Dendritic cell treated with granulocyte-macrophage colony-stimulating factor and Interleukin-4, amounts not matched to agents 40 ng/mL and 50 ng/mL, for 4 days (primary cell): ENCODE measurements around the gene IL1R1.
A peak's percentile ranks its signal among the peaks of the same experiment; 100 is the strongest.
"Not testable (repeated sequence)": the region's sequence is repeated elsewhere in the genome, so short reads cannot be mapped to it uniquely, and the experiment has no call there.

Experiments
- H3K27ac Mint-ChIP-seq: one replicate; pipeline ENCODE4 v1.8.0; 2022; ENCODE audit warnings: mild to moderate bottlenecking, mixed read lengths
- H3K27me3 Mint-ChIP-seq: one replicate; pipeline ENCODE4 v1.8.0; 2022; ENCODE audit warnings: mild to moderate bottlenecking, mixed read lengths
- H3K36me3 Mint-ChIP-seq: one replicate; pipeline ENCODE4 v1.8.0; 2022; ENCODE audit warnings: low read depth, mixed read lengths
- H3K4me1 Mint-ChIP-seq: one replicate; pipeline ENCODE4 v1.8.0; 2022; ENCODE audit warnings: low read depth, mixed read lengths
- H3K4me3 Mint-ChIP-seq: one replicate; pipeline ENCODE4 v1.8.0; 2022; ENCODE audit warnings: mild to moderate bottlenecking, moderate library complexity, mixed read lengths
- H3K9me3 Mint-ChIP-seq: one replicate; pipeline ENCODE4 v1.8.0; 2022; ENCODE audit warnings: mixed read lengths
- intact Hi-C: fragments of 100-400 bp; cut with micrococcal nuclease; formaldehyde crosslinking; loops from one replicate; pipeline ENCODE4 v1.15.0; 2022

IL1R1 gene

DNA sequence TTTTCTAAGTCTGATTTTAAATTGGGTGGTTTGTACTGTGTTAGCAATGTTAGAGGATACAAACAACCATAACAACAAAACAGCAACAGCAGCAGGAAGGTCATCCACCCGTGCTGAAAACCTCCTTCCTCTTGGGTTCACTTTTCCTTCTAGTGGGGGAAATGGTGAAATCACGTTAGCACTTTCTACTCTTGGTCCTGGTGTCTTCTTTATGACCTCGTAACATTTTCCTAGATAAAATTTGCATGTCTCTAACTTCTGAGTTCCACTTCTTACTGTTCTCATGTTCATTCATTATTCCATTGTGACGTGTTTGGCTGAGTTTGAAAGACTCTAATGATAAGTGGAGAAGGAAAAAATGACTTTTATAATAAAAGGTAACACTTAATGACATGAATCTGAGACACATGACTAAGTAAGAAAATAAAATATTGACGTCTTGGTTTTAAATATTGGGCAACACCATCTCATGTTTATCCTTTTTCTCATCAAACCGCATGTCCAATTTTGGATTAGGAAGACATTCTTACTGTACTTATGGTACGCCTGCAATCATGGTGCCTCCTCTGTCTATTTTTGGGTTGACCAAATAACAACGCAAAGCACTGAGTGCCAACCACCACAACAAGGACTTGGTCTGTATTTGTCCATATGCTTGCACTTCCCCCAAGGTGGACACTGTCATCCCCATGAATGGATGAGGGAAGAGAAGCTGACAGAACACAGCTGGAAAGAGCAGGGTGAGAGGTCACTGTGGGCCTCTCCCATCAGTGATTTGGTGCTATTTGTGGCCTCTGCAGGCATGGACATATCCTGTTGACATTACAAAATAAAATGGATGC lies 25.7 kb upstream of the IL1R1 start:
- intact Hi-C loops, result no loop called here
- H3K27me3 Mint-ChIP-seq, result no peaks in the 10 kb centered on the region
- H3K9me3 Mint-ChIP-seq, result peaks cover 10% of the 10 kb centered on the region
- H3K4me3 Mint-ChIP-seq, result no peak overlapping the region
- peaks cover 14% of the 10 kb centered on the region for H3K36me3 Mint-ChIP-seq
- peaks cover 50% of the 10 kb centered on the region for H3K4me1 Mint-ChIP-seq
- peak overlapping the region; percentile 61 for H3K27ac Mint-ChIP-seq

DNA sequence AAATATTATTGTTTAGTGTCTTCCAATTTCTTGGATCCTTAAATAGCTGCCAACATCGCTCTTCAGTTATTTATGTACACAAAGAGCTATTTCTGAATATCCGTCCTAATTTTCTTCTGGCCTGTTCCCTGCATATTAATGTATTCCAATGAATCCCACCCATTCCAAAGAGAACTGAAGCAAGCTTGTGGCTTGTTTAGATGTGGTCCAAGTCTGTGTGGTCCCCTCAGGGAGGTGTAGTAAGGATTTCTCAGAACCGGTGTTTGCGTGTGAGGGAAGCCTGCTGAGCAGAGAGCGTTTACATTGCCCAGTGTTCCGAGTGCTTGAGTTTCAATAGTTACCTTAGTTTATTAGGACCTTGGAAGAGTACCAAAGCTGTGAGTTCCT lies 25.1 kb upstream of the IL1R1 start:
- intact Hi-C loops, result no loop called here
- H3K27ac Mint-ChIP-seq, result no peak overlapping the region
- no peaks in the 10 kb centered on the region for H3K27me3 Mint-ChIP-seq
- peaks cover 44% of the 10 kb centered on the region for H3K4me1 Mint-ChIP-seq
- no peak overlapping the region for H3K4me3 Mint-ChIP-seq
- H3K36me3 Mint-ChIP-seq, result peaks cover 14% of the 10 kb centered on the region
- H3K9me3 Mint-ChIP-seq, result peaks cover 10% of the 10 kb centered on the region

DNA sequence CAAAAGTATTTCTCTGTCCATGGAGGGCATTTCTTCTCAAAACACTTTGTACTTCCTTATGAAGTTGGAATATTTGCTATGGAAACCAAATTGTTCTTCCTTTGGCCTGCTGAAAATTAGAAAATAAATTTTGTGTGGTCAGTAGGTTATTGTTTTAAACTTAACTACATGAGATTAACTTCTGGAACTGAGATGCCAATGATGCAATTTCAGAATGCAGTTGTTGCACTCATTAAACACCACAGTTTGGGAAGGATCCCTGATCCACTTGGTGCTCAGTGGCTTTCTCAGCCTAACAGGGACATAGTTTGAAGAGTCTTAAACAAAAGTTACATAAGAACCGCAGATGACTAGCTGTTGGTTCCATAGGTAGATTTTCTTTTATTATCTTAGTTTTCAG lies 23.3 kb upstream of the IL1R1 start:
- H3K4me1 Mint-ChIP-seq, result peaks cover 44% of the 10 kb centered on the region
- H3K36me3 Mint-ChIP-seq, result peaks cover 14% of the 10 kb centered on the region
- H3K27ac Mint-ChIP-seq, result no peak overlapping the region
- intact Hi-C loops, result no loop called here
- no peak overlapping the region for H3K4me3 Mint-ChIP-seq
- no peaks in the 10 kb centered on the region for H3K27me3 Mint-ChIP-seq
- H3K9me3 Mint-ChIP-seq, result peaks cover 10% of the 10 kb centered on the region

DNA sequence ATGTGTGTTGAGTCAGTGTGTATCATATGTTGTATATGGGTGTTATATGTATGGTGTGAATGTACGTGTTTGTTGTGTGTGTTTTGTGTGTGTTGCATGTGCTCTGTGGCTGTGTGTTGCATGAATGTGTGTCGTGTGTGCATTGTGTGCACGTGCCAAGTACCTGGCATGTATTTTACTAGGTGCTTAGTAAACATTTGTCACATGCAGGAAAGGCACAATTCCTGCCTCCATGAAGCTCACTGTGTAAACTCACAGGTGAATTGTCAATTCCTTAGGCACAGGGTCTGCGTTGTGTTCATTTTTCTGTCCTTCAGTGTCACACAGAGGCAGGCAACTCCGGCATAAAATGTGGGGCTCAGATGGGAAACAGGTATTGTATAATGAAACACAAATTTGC lies 22.3 kb upstream of the IL1R1 start:
- intact Hi-C loops, result no loop called here
- H3K4me3 Mint-ChIP-seq, result no peak overlapping the region
- H3K27ac Mint-ChIP-seq, result no peak overlapping the region

DNA sequence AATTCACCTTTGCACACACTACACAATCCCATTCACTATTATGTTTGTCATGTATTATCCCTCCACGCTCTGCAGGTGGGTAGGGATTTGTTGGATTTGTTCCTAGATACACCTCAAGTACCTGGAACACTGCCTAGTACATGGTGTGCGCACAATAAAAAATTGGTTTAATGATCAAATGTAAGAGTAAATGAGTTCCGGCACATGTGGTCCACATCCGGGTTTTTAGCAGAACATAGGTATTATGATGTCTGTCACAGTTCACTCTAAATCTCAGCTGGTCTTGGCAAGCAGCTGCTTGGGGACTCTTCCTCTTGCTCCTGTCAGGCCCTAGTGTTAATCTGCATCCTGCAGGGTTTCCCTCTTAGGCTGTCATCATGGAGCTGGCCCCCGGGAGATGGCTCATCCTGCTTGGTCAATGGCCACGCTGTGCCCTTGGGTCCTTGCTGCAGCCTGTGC lies 21.8 kb upstream of the IL1R1 start:
- Mint-ChIP-seq H3K9me3 (peaks cover 3% of the 10 kb centered on the region), H3K27me3 (no peaks in the 10 kb centered on the region), H3K27ac (peak overlapping the region; percentile 5), H3K4me3 (no peak overlapping the region), H3K4me1 (peaks cover 33% of the 10 kb centered on the region), H3K36me3 (peaks cover 8% of the 10 kb centered on the region)
- intact Hi-C loops, result no loop called here

More for the DNA sequence above, 22.3 kb upstream of the IL1R1 start:
- H3K9me3 Mint-ChIP-seq, result peaks cover 8% of the 10 kb centered on the region
- peaks cover 13% of the 10 kb centered on the region for H3K36me3 Mint-ChIP-seq
- H3K4me1 Mint-ChIP-seq, result peaks cover 38% of the 10 kb centered on the region
- no peaks in the 10 kb centered on the region for H3K27me3 Mint-ChIP-seq

DNA sequence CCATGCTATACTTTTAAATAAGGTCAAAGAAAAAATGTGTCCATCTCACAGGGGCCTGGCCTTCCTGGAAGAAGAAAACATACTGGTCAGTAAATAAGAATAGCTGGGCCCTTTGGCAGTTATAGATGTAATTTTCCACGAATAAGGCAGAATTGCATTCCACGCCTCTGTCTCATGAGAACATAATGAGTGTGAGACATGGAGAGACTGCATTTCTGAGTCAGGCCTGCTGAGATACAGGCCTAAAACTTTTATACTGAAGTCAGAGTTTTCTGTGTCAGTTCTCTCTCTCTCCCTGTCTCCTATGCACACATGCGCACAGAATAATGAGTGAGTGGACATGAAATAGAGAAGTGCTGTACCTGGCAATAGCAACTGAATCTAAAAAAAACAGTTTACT lies 20.4 kb upstream of the IL1R1 start:
- Mint-ChIP-seq H3K4me1 (peaks cover 28% of the 10 kb centered on the region), H3K27me3 (peaks cover 2% of the 10 kb centered on the region), H3K36me3 (peaks cover 6% of the 10 kb centered on the region), H3K4me3 (no peak overlapping the region), H3K27ac (no peak overlapping the region), H3K9me3 (peaks cover 6% of the 10 kb centered on the region)
- intact Hi-C loops, result no loop called here

DNA sequence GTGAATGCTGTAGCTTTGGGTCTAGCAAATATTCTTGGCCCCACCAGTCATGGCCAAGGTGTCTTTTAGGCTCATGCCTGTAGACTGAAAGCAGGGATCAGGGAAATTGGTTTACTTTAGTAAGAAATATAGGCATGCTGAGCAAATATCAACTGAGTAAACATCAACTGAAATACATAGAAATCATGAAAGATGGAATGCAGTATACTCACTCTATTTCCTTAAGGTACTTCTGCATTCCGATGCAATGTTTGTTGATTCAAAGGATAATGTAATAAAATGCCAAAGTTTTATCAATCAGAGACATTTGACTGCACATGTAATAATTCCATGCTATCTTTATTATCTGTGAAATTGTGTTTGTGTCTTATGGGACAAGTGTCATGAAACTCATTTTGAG lies 19.6 kb upstream of the IL1R1 start:
- H3K4me1 Mint-ChIP-seq, result peaks cover 34% of the 10 kb centered on the region
- intact Hi-C loops, result no loop called here
- peaks cover 6% of the 10 kb centered on the region for H3K9me3 Mint-ChIP-seq
- no peak overlapping the region for H3K4me3 Mint-ChIP-seq
- peaks cover 2% of the 10 kb centered on the region for H3K27me3 Mint-ChIP-seq
- peaks cover 6% of the 10 kb centered on the region for H3K36me3 Mint-ChIP-seq
- H3K27ac Mint-ChIP-seq, result no peak overlapping the region

DNA sequence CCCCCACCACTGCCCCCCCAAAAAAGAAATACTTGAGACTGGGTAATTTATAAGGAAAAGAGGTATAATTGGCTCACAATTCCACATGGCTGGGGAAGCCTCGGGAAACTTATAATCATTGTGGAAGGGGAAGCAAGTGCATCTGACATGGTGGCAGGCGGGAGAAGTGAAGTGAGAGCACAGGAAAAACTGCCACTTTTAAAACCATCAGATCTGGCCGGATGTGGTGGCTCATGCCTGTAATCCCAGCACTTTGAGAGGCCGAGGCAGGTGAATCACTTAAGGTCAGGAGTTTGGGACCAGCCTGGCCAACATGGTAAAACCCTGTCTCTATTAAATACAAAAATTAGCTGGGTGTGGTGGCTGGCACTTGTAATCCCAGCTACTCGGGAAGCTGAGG lies 18.1 kb upstream of the IL1R1 start:
- Mint-ChIP-seq H3K27ac (peak overlapping the region; percentile 15), H3K4me1 (peaks cover 48% of the 10 kb centered on the region)
- H3K27me3 Mint-ChIP-seq, H3K36me3 Mint-ChIP-seq, H3K4me3 Mint-ChIP-seq, intact Hi-C loops, H3K9me3 Mint-ChIP-seq: not testable (repeated sequence)

DNA sequence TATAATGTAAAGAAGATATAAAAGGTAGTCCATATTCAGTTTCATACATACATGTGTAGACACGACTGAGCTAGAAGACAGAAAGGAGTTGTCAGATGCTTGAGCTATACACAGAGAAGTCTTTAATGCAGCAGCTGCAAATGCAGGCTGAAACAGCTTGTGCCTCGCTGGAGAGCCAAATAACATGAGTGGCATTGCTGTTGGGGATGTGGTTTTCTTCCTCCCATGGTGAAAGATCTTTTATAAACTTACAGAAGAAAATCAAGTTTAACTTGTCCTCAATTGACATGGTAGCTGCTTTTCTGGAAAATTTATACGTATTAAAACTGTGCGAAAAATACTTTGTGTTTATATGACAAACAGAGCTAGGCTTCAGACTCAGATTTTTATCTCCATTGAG lies 16.4 kb upstream of the IL1R1 start:
- H3K27ac Mint-ChIP-seq, result no peak overlapping the region
- intact Hi-C loops, result no loop called here
- H3K4me3 Mint-ChIP-seq, result no peak overlapping the region
- peaks cover 5% of the 10 kb centered on the region for H3K36me3 Mint-ChIP-seq
- H3K4me1 Mint-ChIP-seq, result peaks cover 59% of the 10 kb centered on the region
- peaks cover 6% of the 10 kb centered on the region for H3K9me3 Mint-ChIP-seq
- peaks cover 2% of the 10 kb centered on the region for H3K27me3 Mint-ChIP-seq

DNA sequence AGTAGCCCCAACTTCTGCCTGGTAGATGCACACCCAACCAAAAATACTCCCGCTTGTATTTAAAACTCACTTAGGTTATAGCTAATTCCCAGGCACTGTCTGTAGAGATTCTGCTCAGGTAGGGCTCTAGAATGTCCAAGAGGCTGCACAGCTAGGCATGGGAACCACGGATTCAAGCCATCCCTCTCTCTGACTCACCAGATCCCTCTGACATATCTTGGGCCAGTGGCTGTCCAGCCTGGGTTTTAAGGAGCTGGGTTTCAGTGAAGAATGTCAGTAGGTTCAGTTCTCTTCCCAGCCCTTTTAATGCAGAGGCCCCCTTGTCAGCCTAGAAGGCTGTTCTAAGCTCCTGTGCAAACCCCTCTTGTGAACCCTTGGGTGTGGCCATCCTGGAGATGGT lies 15.9 kb upstream of the IL1R1 start:
- Mint-ChIP-seq H3K36me3 (peaks cover 7% of the 10 kb centered on the region), H3K4me3 (no peak overlapping the region), H3K27me3 (peaks cover 2% of the 10 kb centered on the region), H3K27ac (no peak overlapping the region), H3K9me3 (peaks cover 6% of the 10 kb centered on the region), H3K4me1 (peaks cover 57% of the 10 kb centered on the region)
- intact Hi-C loops, result no loop called here

DNA sequence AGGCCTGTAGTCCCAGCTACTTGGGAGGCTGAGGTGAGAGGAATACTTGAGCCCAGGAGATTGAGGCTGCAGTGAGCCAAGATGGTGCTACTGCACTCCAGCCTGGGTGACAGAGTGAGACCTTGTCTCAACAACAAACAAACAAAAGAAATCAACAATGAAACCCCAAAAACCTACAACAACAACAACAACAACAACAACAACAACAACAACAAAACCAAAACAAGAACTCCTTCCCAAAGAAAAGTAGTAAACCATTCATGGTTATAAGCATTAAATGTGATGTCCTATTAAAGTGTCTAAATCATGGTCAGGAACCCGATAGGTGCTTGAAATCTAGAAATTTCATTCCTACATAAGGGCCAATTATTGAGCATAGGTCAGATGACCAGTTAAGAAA lies 13.5 kb upstream of the IL1R1 start:
- H3K36me3 Mint-ChIP-seq, result peaks cover 7% of the 10 kb centered on the region
- H3K9me3 Mint-ChIP-seq, result peaks cover 6% of the 10 kb centered on the region
- intact Hi-C loops, result no loop called here
- peaks cover 2% of the 10 kb centered on the region for H3K27me3 Mint-ChIP-seq
- peak overlapping the region; percentile 48 for H3K27ac Mint-ChIP-seq
- peaks cover 51% of the 10 kb centered on the region for H3K4me1 Mint-ChIP-seq
- H3K4me3 Mint-ChIP-seq, result no peak overlapping the region

DNA sequence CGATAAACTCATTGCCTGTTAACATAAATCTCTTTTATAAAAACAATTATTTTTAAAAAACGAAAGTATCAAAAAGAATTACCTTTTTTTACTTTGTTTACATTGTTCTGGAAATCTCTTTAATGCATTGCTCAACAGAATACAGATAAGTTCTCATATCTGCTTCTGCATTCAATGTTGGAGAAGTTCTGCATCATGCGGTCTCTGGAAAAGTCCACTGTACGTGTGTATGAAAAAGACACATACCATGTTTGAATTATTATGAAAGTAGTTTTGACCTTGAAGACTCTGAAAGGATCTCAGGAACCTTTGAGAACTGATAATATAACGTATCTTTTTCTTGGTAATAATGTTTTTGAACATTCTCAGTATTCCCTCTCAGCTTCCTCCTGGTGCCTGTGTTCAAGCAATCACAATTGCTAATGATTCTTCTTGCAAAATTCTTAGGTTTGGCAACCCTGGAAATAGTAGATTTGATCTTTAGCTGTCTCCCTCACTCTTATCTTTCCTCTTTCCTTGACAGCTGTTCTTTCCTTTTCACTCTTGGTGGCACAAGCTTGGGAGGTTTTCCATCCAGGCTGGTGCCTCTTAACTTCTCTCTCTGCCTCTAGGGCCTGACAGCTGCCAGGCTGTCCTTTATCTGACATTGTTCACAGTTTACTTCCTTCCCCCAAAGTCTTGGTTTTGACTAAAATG lies 12.4 kb upstream of the IL1R1 start:
- peaks cover 45% of the 10 kb centered on the region for H3K4me1 Mint-ChIP-seq
- peaks cover 6% of the 10 kb centered on the region for H3K9me3 Mint-ChIP-seq
- no peak overlapping the region for H3K4me3 Mint-ChIP-seq
- H3K36me3 Mint-ChIP-seq, result peaks cover 7% of the 10 kb centered on the region
- intact Hi-C loops, result no loop called here
- peaks cover 6% of the 10 kb centered on the region for H3K27me3 Mint-ChIP-seq
- peak overlapping the region; percentile 86 for H3K27ac Mint-ChIP-seq

DNA sequence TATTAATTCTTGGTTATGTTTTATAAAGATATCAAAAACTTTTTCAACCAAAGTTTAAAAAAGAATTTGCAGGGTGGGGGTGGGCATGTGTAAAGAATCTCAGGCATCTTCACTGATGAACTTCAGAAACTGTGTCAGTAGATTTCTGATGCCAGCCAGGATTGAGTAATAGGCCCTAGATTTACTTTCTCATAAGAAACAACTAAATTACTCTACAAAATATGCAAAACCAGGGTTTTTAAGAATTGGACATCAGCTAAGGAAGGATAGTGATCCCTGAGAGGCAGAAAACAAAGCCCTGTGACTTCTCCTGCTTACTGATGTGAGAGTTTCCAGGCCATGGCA lies 11.9 kb upstream of the IL1R1 start:
- Mint-ChIP-seq H3K36me3 (peaks cover 7% of the 10 kb centered on the region), H3K27me3 (peaks cover 6% of the 10 kb centered on the region), H3K4me1 (peaks cover 45% of the 10 kb centered on the region), H3K27ac (peak overlapping the region; percentile 86), H3K9me3 (peaks cover 6% of the 10 kb centered on the region), H3K4me3 (no peak overlapping the region)
- intact Hi-C loops, result no loop called here

DNA sequence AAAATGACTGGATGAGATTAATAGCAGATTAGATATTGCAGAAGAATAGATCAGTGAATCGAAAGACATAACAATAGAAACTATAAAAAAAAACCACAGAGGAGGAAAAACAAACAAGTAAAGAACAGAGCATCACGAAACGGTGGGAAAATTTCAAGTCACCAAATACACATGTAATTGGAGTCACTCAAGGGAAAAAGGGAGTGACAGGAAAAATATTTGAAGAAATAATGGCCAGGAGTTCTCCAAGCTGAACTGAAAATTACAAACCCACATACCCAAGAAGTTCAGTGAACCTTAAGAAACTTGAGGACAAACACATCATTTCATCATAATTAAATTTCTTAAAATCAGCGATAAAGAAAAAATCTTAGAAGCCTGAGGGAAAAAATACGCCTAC lies 11.0 kb upstream of the IL1R1 start:
- H3K27ac Mint-ChIP-seq, result no peak overlapping the region
- peaks cover 6% of the 10 kb centered on the region for H3K9me3 Mint-ChIP-seq
- H3K36me3 Mint-ChIP-seq, result peaks cover 7% of the 10 kb centered on the region
- intact Hi-C loops, result no loop called here
- no peak overlapping the region for H3K4me3 Mint-ChIP-seq
- peaks cover 5% of the 10 kb centered on the region for H3K27me3 Mint-ChIP-seq
- peaks cover 44% of the 10 kb centered on the region for H3K4me1 Mint-ChIP-seq
